Non-pigmented ciliary epithelial cell (primary cell): ENCODE results near the gene TARS1.

Experiments
- DNase-seq: peaks from one replicate; pipeline ENCODE4 v3.0.0-alpha.2; 2010; ENCODE audit warnings: low read depth

TARS1 gene

GRCh38 chr5:33440482-33441240 lies at the start of gene TARS1:
Gene TARS1, plus strand, starts transcription at chr5:33440965. Its CDS starts 122 bp downstream, at chr5:33441087.
- peak; percentile 100 for DNase-seq

GRCh38 chr5:33398501-33398900 lies 42.3 kb upstream of the TARS1 start:
- DNase-seq: no peak

- DNase-seq: no peak
These were observed 40.1 kb upstream of the TARS1 start for GRCh38 chr5:33400675-33401074.

- DNase-seq: peak; percentile 52
These were observed 39.0 kb upstream of the TARS1 start for GRCh38 chr5:33401482-33402390.

GRCh38 chr5:33403187-33403586 lies 37.6 kb upstream of the TARS1 start:
- no peak for DNase-seq

GRCh38 chr5:33408816-33409215 lies 31.9 kb upstream of the TARS1 start:
- no peak for DNase-seq

GRCh38 chr5:33409435-33410170 lies 31.2 kb upstream of the TARS1 start:
- no peak for DNase-seq

GRCh38 chr5:33410221-33410620 lies 30.5 kb upstream of the TARS1 start:
- DNase-seq: no peak

GRCh38 chr5:33411498-33411897 lies 29.3 kb upstream of the TARS1 start:
- DNase-seq: no peak

GRCh38 chr5:33415811-33416354 lies 24.9 kb upstream of the TARS1 start:
- DNase-seq: no peak

GRCh38 chr5:33417632-33418031 lies 23.1 kb upstream of the TARS1 start:
- no peak for DNase-seq

- no peak for DNase-seq
These were observed 19.8 kb upstream of the TARS1 start for GRCh38 chr5:33420946-33421345.

- no peak for DNase-seq
These were observed 18.6 kb upstream of the TARS1 start for GRCh38 chr5:33422191-33422590.

GRCh38 chr5:33423018-33423630 lies 17.6 kb upstream of the TARS1 start:
- no peak for DNase-seq

GRCh38 chr5:33425314-33425713 lies 15.5 kb upstream of the TARS1 start:
- no peak for DNase-seq

GRCh38 chr5:33430983-33431382 lies 9.8 kb upstream of the TARS1 start:
- no peak for DNase-seq

GRCh38 chr5:33432656-33433055 lies 8.1 kb upstream of the TARS1 start:
- no peak for DNase-seq

GRCh38 chr5:33433303-33434240 lies 7.2 kb upstream of the TARS1 start:
- DNase-seq: no peak

- DNase-seq: peak; percentile 42
These were observed 4.8 kb upstream of the TARS1 start for GRCh38 chr5:33435893-33436490.

GRCh38 chr5:33438996-33439395 lies 1.8 kb upstream of the TARS1 start:
- no peak for DNase-seq
